GM18507 (cell line): Measurements from ENCODE around the gene MOB3C.

Source experiments
- DNase-seq: peaks from one replicate; pipeline ENCODE4 v3.0.0; 2011; ENCODE audit warnings: low read depth; ENCODE audit not compliant: insufficient read length; ENCODE audit errors: extremely low spot score
- FAIRE-seq: peaks from 2 replicates; lab custom pipeline; 2011; peaks lifted over from hg19 to GRCh38; lab: Jason Lieb, UNC

MOB3C gene

DNA sequence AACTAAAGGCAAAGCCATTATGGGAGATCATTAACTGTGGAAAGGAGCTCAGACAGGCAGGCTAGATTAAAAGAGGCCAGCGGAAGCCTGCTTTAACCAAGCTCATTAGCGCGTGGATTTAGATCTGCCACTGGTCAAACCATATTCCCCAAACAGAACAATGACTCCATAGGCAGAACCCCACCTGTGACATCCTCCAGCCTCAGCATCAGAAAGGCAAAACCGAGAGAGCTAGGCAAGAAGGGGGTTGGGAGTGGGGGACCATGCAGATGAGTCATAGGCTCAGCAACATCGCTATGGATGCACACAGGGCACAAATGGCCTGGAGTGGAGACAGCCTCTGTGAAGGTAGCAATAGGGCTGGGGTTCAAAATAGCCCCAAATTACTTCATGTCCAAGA lies 33.1 kb downstream of the MOB3C start:
- DNase-seq = no peak
- no peak for FAIRE-seq

- FAIRE-seq = no peak
- no peak for DNase-seq
These were observed 33.6 kb downstream of the MOB3C start for GRCh38 chr1:46582972-46583371.

DNA sequence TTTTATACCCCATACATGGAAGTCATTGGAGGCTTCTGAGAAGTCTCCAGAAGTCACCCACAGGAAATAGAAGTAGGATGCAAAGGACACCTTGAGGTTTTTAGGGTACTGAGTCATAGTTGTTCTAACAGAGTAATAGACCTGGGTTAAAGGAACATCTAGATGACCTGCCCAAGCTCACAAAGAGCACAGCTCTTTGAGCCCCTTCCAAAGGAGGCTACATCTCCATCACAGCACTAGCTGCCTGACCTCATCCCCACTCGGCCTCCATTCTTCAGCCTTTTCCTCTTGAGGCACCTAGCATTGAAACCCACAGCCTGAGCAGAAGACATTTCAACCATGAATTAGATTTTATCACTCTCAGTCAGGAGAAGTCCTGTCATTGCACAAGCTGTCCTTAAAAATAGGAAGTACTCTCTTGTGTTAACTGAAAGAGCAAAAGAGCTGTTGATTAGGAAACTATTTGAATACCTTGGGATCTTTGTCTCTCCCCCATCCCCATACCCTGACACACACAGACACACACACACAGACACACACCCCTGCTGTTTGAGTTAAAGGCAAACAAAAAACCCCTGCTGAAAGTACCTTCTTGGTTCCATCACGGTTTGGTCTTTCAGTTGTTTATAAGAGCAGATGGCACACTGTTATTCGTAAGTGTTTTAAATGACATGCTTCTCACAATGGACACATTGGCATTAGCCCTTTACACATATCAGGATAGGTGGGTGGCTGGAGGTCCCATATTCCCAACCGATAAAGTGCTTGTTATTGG lies 34.7 kb downstream of the MOB3C start:
- DNase-seq = no peak
- no peak for FAIRE-seq

GRCh38 chr1:46580140-46580903 lies 36.3 kb downstream of the MOB3C start:
- DNase-seq (no peak), FAIRE-seq (no peak)

GRCh38 chr1:46577671-46578070 lies 38.9 kb downstream of the MOB3C start:
- no peak for DNase-seq
- no peak for FAIRE-seq

DNA sequence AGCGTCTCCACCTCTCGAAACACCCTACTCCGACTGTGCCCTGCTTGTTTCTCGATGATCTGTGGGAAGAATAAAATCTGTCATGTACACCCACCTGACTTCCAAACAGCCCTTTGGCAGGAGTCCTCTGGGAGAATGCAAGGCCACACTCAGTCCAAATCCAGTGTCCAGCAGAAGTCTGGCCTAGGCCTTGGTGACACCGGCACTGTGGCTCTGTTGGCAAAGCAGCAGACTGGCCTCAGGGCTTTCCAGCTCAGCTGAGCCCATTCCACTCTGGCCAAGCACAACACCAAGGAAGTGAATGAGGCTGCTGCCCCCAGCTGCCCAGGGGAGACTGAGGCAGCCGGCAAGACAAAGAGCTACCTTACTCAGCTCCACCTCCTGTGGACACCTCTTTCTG lies 40.0 kb downstream of the MOB3C start:
- FAIRE-seq (no peak), DNase-seq (no peak)

GRCh38 chr1:46575778-46576177 lies 40.8 kb downstream of the MOB3C start:
- FAIRE-seq = no peak

DNA sequence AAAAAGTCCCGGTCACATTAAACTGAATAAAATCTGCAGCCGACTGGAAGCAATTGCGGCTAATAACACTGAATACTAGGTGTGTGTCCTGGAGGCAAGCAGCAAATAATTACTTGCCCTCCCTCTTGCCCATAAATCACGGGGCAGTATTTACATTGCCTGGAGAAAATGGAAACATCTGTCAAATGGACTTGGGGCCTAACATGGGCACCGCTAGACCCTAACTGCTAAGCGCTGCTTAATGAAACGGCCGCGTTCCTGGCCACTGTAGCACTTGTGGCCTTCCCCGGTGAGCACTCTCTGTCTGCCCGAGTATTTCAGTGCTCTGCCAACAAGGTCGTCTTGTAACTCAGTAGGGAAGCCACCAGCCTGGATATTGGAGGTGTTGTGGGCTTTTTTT lies 41.3 kb downstream of the MOB3C start:
- DNase-seq (no peak), FAIRE-seq (no peak)

More at GRCh38 chr1:46575778-46576177, 40.8 kb downstream of the MOB3C start:
- no peak for DNase-seq

GRCh38 chr1:46571691-46572225 lies 44.9 kb downstream of the MOB3C start:
- DNase-seq = no peak
- FAIRE-seq = no peak

DNA sequence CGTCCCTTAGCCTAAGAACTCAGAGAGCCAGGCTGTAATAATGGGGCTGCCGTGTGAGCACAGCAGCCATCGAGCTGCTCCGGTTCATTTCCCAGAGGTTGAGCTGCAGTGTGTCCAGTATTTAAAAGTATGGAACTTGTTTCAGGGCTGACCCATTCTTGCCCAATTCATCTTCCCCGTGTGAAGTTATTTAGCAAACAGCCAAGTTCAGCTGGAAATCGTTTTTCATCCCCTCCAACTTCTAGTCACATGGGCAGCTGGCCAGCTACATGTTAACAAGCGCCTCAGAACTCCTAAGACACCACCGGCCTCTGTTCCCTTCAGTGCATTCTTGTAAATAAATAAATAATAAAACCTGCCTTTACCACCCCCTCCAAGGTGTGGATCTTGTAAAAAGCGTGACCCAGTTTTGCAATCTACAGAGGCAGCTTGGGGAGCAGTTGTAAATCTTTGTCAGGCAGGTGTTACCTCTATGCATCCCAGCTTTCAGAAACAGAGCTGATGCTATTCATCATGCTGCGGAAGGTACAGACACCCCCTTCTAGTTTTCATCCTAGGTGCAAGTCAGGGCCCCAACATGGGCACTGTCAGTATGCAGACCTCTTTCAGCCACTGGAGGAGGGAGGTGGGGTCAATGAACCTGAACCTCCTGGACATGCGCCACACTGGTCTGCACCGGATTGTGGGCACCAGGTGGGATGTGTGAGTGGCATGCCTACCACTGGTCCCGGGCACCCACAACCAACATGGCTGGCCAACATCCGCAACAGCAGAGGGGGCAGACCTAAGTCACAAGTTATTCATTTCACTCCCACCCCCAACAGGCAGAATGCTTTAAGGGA lies 46.5 kb downstream of the MOB3C start:
- FAIRE-seq (no peak), DNase-seq (no peak)

- DNase-seq = no peak
- no peak for FAIRE-seq
These were observed 47.5 kb downstream of the MOB3C start for GRCh38 chr1:46569116-46569515.

GRCh38 chr1:46568461-46568891 lies 48.1 kb downstream of the MOB3C start:
- FAIRE-seq = no peak
- DNase-seq = no peak

DNA sequence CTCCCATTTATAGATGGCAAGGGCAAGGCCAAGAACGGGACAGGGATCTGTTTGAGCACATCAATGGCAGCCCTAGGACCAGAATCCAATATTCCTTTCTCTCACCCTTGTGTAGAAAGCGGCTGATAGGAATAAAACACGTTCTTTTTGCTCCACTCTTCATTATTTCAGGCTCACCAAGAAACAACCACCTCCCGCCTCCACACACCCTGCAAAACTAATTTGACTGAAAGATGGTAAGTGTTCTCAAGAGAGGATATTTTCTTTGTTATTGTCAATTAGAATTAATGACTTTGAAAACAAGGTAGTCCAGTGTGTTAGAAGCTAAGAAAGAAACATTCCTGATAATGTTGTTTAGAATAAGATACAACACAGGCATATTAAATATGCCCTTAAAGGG lies 53.3 kb downstream of the MOB3C start:
- no peak for FAIRE-seq
- no peak for DNase-seq

- FAIRE-seq = no peak
- no peak for DNase-seq
These were observed 54.1 kb downstream of the MOB3C start for GRCh38 chr1:46562498-46562897.

DNA sequence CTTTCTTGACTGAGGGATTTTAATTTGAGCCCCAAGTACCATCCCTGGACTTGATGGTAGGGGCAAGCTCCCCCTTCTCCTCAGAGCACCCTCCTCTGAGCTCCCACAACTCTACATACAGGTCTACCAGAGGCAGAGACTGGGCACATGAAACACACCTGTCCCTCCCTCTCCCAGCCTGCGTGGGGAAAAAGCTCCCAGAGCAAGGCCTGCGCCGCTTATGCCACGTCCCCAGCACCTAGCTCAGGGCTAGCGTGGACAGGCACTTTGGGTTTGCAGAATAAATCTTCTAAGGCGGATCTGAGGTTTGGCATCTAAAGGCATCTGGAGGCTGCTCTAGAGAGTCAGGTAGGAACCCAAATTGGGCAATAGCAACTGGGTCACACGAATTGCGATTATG lies 57.6 kb downstream of the MOB3C start:
- DNase-seq (no peak), FAIRE-seq (no peak)

DNA sequence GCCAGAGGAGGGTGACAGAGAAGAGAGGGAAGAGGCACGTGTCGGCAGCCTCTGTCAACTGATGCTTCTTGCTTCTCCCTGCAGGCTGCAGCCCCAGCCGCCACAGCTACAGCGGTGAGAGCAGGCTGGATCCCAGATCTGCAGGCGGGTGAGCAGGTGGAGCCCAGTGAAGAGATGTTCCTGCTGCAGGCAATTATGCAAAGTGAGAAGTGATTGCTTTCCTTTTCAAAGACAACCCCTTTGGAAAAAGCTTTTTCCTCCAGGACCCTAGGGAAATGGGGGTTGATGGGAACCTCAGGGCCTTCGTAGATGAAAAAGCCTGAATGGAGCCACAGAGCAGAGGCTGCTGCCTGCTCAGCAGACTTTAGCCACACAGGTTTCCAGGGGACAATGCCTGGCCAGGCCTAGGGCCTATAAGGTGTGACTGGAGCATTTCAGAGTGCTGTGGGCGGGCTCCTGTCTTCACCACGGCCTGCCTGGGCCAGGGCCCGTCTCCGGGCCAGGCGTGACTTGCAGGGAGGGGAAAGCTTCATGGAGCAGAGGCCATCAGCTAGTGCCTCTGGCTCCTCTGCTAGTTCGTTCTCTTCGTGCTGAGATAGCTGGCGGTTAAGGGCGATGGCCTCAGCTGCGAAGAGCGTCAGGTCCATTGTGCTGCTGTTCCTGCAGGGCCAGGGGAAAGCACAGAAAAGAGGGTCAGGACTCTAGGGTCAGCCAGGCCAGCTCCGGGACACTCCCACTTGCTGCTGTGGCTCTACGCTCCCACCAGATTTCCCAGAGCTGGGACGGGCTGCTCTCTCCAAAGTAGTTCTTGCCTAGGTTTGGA lies 58.3 kb downstream of the MOB3C start:
- FAIRE-seq (no peak), DNase-seq (no peak)
